Adrenal gland (tissue), 12 donors: ENCODE results near the gene PTPN14. TPM values are rescaled to one million over a fixed set of nuclear protein-coding genes. Genes with fewer than 3 reads are reported as not detected.

Experiments
- DNase-seq, 7 donors: peaks; one replicate each; pipeline ENCODE4 v3.0.0-alpha.2; 2019 to 2020
- H3K27ac ChIP-seq, 5 donors: fragments of 200-600 bp; sonication (generic) in 4 of 5; 1 replicate in 3 of 5; 2 replicates in 2 of 5; pipeline versions ENCODE4 v1.5.1 to v1.8.0; 2016 to 2020; ENCODE audit warnings: mild to moderate bottlenecking in 1 of 5
- H3K27me3 ChIP-seq: fragments of 200-600 bp; 2 replicates; pipeline ENCODE4 v1.8.0; 2021
- H3K36me3 ChIP-seq, 2 donors: fragments of 200-600 bp; replicated peaks in 1 of 2; 1 replicate in 1 of 2; 2 replicates in 1 of 2; pipeline versions ENCODE4 v1.5.1 to v1.8.0; 2018 to 2022
- H3K4me1 ChIP-seq, 2 donors: fragments of 200-600 bp; replicated peaks in 1 of 2; 1 replicate in 1 of 2; 2 replicates in 1 of 2; pipeline versions ENCODE4 v1.5.1 to v1.8.0; 2018 to 2021
- H3K4me3 ChIP-seq, 4 donors: fragments of 200-600 bp; sonication (generic) in 3 of 4; one replicate each; pipeline ENCODE4 v1.5.1; 2016 to 2018
- H3K9me3 ChIP-seq, 3 donors: fragments of 200-600 bp; sonication (generic) in 1 of 3; replicated peaks in 1 of 3; 1 replicate in 2 of 3; 2 replicates in 1 of 3; pipeline versions ENCODE4 v1.5.1 to v1.8.0; 2016 to 2021
- CTCF ChIP-seq, 6 experiments: fragments of 450-650 bp in 4 of 6; fragments of 200-600 bp in 2 of 6; sonication (generic) in 1 of 6; IDR thresholded peaks; 1 replicate in 5 of 6; 2 replicates in 1 of 6; pipeline versions ENCODE4 v1.5.1 to v1.8.0; 2016 to 2021; ENCODE audit warnings: antibody characterized with exemption in 6 of 6, mild to moderate bottlenecking in 2 of 6, moderate library complexity in 1 of 6
- POLR2A ChIP-seq, 2 donors: fragments of 450-650 bp; IDR thresholded peaks; one replicate each; pipeline ENCODE4 v1.6.1; 2017; ENCODE audit warnings: antibody characterized with exemption in 2 of 2, mild to moderate bottlenecking in 2 of 2, moderate library complexity in 1 of 2
- WGBS, 4 donors: extraction: QIAGEN DNeasy Blood & Tissue Kit in 2 of 4; methylation state at CpG; one replicate each; pipeline versions ENCODE4 v1.1.5 to v1.1.7; 2013 to 2017; 5-methylcytosine and 5-hydroxymethylcytosine counted together
- intact Hi-C, 2 donors: fragments of 100-400 bp; cut with DNase I; formaldehyde crosslinking; loops; one replicate each; pipeline versions ENCODE4 v1.14.1 to v1.15.0; 2022 to 2023
- polyA plus RNA-seq, 3 donors: library from polyadenylated mRNA; stranded (reverse); fragments of 200-250 nt in 2 of 3; fragments of 350-450 nt in 1 of 3; fragmentation: Illumina TruSeq in 1 of 3; extraction: RNeasy Lipid Tissue Mini Kit (QIAGEN cat#74804) in 1 of 3; gene quantifications; one replicate each; pipeline ENCODE4 v1.2.3, GENCODE V29; 2013 to 2014
- total RNA-seq, 9 donors: library from RNA; depleted of rRNA in 4 of 9; stranded (reverse); fragments of >200 nt in 4 of 9; fragments of 120-200 nt in 1 of 9; fragmentation: NEBNext Ultra II Directional in 1 of 9; extraction: Animal tissue kit (Norgen Biotek cat#: 25700) in 1 of 9; gene quantifications; one replicate each; pipeline versions ENCODE4 v1.1.0 to v1.2.4, GENCODE V29; 2013 to 2023
- donor health status: healthy with polysubstance abuse.
- donor health status: Bipolar disorder and iron deficiency.
- donor health status: DM: yes; HTN: yes; CAD: no.
- donor health status: DM: no; HTN: no; CAD: no.
- donor health status: DM: no; HTN: no; CAD: no.
- donor health status: DM: yes; HTN: yes; CAD: no.

The PTPN14 gene
- total and polyA plus RNA-seq, 12 donors = 7.9 to 96.2 (median 32.0) TPM

GRCh38 chr1:214420341-214420740, 131.1 kb downstream of the PTPN14 start:
- H3K9me3 ChIP-seq = no peaks in the 10 kb centered on the region
- WGBS, 4 donors = 52 to 87% (median 67%) methylated on average over 1 of the region's 1 CpG
- H3K27ac ChIP-seq = no peak overlapping the region
- no peak for DNase-seq
- intact Hi-C loops = no loop called here
- no peak overlapping the region for H3K4me3 ChIP-seq
- H3K27me3 ChIP-seq = no peaks in the 10 kb centered on the region
- H3K36me3 ChIP-seq = no peaks in the 10 kb centered on the region
- H3K4me1 ChIP-seq = peaks cover 0 to 8% of the 10 kb centered on the region in 2 donors
- TF ChIP-seq CTCF (IDR thresholded peaks at IDR 0.05) (no peak), POLR2A (IDR thresholded peaks at IDR 0.05) (no peak)

DNA sequence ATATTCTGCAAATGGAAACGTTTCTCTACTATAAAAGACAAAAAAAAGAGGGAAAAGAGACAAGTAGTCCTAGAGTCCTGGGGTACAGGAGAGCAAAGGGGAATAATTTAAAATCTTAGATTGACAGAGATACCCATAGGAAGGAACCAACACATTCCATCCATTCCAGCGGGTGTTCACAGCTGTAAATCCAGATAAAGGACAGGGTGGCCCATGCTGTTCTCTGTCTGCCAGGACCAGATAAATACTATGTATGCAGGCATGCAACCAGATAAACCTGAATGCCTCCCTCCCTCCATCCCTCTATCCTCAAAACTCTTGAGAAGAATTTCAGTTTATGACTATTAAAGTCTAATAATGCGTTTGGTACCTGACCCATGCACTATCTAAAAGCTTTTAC, 131.8 kb downstream of the PTPN14 start:
- Histone ChIP-seq H3K36me3 (no peaks in the 10 kb centered on the region), H3K4me1 (peaks cover 0 to 8% of the 10 kb centered on the region in 2 donors), H3K9me3 (no peaks in the 10 kb centered on the region), H3K27me3 (no peaks in the 10 kb centered on the region), H3K4me3 (no peak overlapping the region), H3K27ac (no peak overlapping the region)
- 73 to 83% (median 78%) methylated on average over 3 of the region's 3 CpGs for WGBS, 4 donors
- no peak for DNase-seq
- no peak for TF ChIP-seq CTCF (IDR thresholded peaks at IDR 0.05)
- no peak for TF ChIP-seq POLR2A (IDR thresholded peaks at IDR 0.05)
- intact Hi-C loops = no loop called here

- Histone ChIP-seq H3K9me3 (no peaks in the 10 kb centered on the region), H3K4me3 (no peak overlapping the region), H3K27ac (no peak overlapping the region), H3K36me3 (no peaks in the 10 kb centered on the region), H3K27me3 (no peaks in the 10 kb centered on the region), H3K4me1 (peaks cover 0 to 8% of the 10 kb centered on the region in 2 donors)
- DNase-seq = peak in 3 of 7 donors; percentile 26 to 38 (median 32)
- intact Hi-C loops = no loop called here
- 7 to 25% (median 12%) methylated on average over 1 of the region's 1 CpG for WGBS, 4 donors
- TF ChIP-seq POLR2A (IDR thresholded peaks at IDR 0.05) (no peak), CTCF (IDR thresholded peaks at IDR 0.05) (no peak)
Observed at GRCh38 chr1:214418391-214418790, 133.0 kb downstream of the PTPN14 start.

GRCh38 chr1:214417545-214418210, 133.7 kb downstream of the PTPN14 start:
- no peaks in the 10 kb centered on the region for H3K36me3 ChIP-seq
- TF ChIP-seq POLR2A (IDR thresholded peaks at IDR 0.05) = no peak
- no peak for TF ChIP-seq CTCF (IDR thresholded peaks at IDR 0.05)
- no peak overlapping the region for H3K27ac ChIP-seq
- H3K4me3 ChIP-seq = no peak overlapping the region
- no peak for DNase-seq
- H3K9me3 ChIP-seq = no peaks in the 10 kb centered on the region
- no peaks in the 10 kb centered on the region for H3K27me3 ChIP-seq
- WGBS, 4 donors = 89 to 93% (median 90%) methylated on average over 8 to 9 of the region's 9 CpGs
- peaks cover 0 to 8% of the 10 kb centered on the region in 2 donors for H3K4me1 ChIP-seq
- intact Hi-C loops = no loop called here
